ENCODE data around the gene COMMD6. TPM values are rescaled to one million over a fixed set of nuclear protein-coding genes. Genes with fewer than 3 reads are reported as not detected.

COMMD6 gene
- total and polyA plus RNA-seq, 2 experiments from 2014 or later: 79.3 to 364 TPM

DNA sequence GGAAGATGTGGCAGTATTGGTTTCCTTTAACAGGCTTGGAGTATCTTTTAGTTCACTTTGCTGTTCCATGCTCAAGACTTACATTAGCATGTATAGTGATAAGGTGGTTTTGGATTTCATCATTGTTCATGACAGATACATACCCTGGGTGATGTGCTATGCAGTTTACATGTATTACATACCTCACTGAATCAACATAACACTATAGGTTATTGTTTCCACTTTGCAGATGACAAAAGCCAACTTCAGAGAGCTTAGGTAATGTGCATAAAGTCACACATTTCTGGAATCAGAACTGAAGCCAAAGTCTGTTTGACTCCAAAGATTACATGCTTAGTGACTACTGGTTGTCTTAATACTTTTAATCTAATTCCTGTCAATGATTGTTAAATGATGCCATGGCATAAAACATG lies 7.1 kb downstream of the COMMD6 start:
- TF ChIP-seq EZH2 (IDR thresholded peaks at IDR 0.05; ENCODE audit: insufficient read depth, poor library complexity, severe bottlenecking) (no peak), EZH2phosphoT487 (IDR thresholded peaks at IDR 0.05; ENCODE audit: insufficient read depth, low read depth) (no peak)
- Histone ChIP-seq H2AFZ (no peak overlapping the region), H3K27ac (no peak overlapping the region), H3K27me3 (replicated peaks; ENCODE audit: insufficient read depth) (no peaks in the 10 kb centered on the region), H3K9me2 (ENCODE audit: insufficient read depth) (no peaks in the 10 kb centered on the region), H3K4me1 (ENCODE audit: insufficient read depth) (peaks cover 12% of the 10 kb centered on the region), H3K4me3 (no peak overlapping the region), H3K4me2 (ENCODE audit: unreplicated experiment) (no peak overlapping the region), H3K36me3 (ENCODE audit: low read depth) (peaks cover 14% of the 10 kb centered on the region), H3K79me2 (ENCODE audit: insufficient read depth) (peaks cover 27% of the 10 kb centered on the region), H3F3A (ENCODE audit: insufficient read depth) (no peaks in the 10 kb centered on the region), H4K20me1 (ENCODE audit: insufficient read depth) (no peaks in the 10 kb centered on the region), H3K9ac (no peak overlapping the region), H3K9me3 (ENCODE audit: low read depth) (no peaks in the 10 kb centered on the region)
- DNase-seq: no peak
- in situ Hi-C loops (cut with MboI): no loop called here

DNA sequence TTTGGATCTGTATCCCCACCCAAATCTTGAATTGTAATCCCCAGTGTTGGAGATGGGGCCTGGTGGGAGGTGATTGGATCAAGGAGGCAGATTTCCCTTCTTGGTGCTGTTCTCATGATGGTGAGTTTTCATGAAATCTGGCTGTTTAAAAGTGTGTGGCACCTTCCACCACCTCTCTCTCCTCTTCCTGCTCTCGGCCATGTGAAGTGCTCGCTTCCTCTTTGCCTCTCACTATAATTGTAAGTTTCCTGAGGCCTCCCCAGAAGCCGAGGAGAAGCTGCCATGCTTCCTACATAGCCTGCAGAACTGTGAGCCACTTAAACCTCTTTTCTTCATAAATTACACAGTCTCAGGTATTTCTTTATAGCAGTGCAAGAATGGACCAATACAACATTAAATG lies 15.7 kb downstream of the COMMD6 start:
- no peaks in the 10 kb centered on the region for H3K79me2 ChIP-seq (ENCODE audit: insufficient read depth)
- H3K36me3 ChIP-seq (ENCODE audit: low read depth): peaks cover 8% of the 10 kb centered on the region
- H3K9me2 ChIP-seq (ENCODE audit: insufficient read depth): no peaks in the 10 kb centered on the region
- 71 to 76% methylated on average over 3 of the region's 3 CpGs for WGBS, 2 experiments (ENCODE audit: low coverage in 1 of 2, low lambda C conversion rate in 2 of 2, missing lambda C conversion rate in 2 of 2)
- no peaks in the 10 kb centered on the region for H3F3A ChIP-seq (ENCODE audit: insufficient read depth)
- H4K20me1 ChIP-seq (ENCODE audit: insufficient read depth): no peaks in the 10 kb centered on the region
- H3K27me3 ChIP-seq (replicated peaks; ENCODE audit: insufficient read depth): no peaks in the 10 kb centered on the region
- no peaks in the 10 kb centered on the region for H3K9me3 ChIP-seq (ENCODE audit: low read depth)
- no peak overlapping the region for H3K4me2 ChIP-seq (ENCODE audit: unreplicated experiment)
- no peak for DNase-seq
- H2AFZ ChIP-seq: no peak overlapping the region
- in situ Hi-C loops (cut with MboI): no loop called here
- no peak overlapping the region for H3K27ac ChIP-seq
- H3K9ac ChIP-seq: no peak overlapping the region
- no peak overlapping the region for H3K4me3 ChIP-seq
- peaks cover 11% of the 10 kb centered on the region for H3K4me1 ChIP-seq (ENCODE audit: insufficient read depth)
- TF ChIP-seq EZH2 (IDR thresholded peaks at IDR 0.05; ENCODE audit: insufficient read depth, poor library complexity, severe bottlenecking) (no peak), EZH2phosphoT487 (IDR thresholded peaks at IDR 0.05; ENCODE audit: insufficient read depth, low read depth) (no peak)

DNA sequence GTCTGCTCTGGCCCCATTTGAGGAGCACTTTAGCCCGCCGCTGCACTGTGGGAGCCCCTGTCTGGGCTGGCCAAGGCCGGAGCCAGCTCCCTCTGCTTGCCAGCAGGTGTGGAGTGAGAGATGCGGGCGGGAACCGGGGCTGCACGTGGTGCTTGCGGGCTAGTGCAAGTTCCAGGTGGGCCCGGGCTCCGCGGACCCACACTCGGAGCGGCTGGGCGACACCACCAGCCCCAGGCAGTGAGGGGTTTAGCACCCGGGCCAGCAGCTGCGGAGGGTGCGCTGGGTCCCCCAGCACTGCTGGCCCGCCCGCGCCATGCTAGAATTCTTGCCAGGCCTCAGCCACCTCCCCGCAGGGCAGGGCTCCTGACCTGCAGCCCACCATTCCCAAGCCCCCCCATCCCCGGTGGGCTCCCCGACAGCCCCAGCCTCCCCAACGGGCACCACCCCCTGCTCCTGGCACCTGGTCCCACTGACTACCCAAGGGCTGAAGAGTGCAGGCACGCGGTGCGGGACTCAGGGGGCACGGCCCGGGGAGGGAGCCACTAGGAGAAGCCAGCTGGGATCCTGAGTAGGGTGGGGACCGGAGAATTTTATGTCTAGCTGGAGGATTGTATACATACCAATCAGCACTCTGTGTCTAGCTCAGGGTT lies 19.1 kb downstream of the COMMD6 start:
- no peaks in the 10 kb centered on the region for H3F3A ChIP-seq (ENCODE audit: insufficient read depth)
- TF ChIP-seq EZH2 (IDR thresholded peaks at IDR 0.05; ENCODE audit: insufficient read depth, poor library complexity, severe bottlenecking) (no peak), EZH2phosphoT487 (IDR thresholded peaks at IDR 0.05; ENCODE audit: insufficient read depth, low read depth) (no peak)
- no peak overlapping the region for H3K9ac ChIP-seq
- DNase-seq: no peak
- no peaks in the 10 kb centered on the region for H3K9me3 ChIP-seq (ENCODE audit: low read depth)
- no peaks in the 10 kb centered on the region for H3K79me2 ChIP-seq (ENCODE audit: insufficient read depth)
- no peaks in the 10 kb centered on the region for H3K9me2 ChIP-seq (ENCODE audit: insufficient read depth)
- no peaks in the 10 kb centered on the region for H3K27me3 ChIP-seq (replicated peaks; ENCODE audit: insufficient read depth)
- H3K4me1 ChIP-seq (ENCODE audit: insufficient read depth): no peaks in the 10 kb centered on the region
- in situ Hi-C loops (cut with MboI): no loop called here
- 83 to 87% methylated on average over 10 to 27 of the region's 30 CpGs for WGBS, 2 experiments (ENCODE audit: low coverage in 1 of 2, low lambda C conversion rate in 2 of 2, missing lambda C conversion rate in 2 of 2)
- H3K36me3 ChIP-seq (ENCODE audit: low read depth): no peaks in the 10 kb centered on the region
- H4K20me1 ChIP-seq (ENCODE audit: insufficient read depth): no peaks in the 10 kb centered on the region
- H3K27ac ChIP-seq: no peak overlapping the region
- H3K4me2 ChIP-seq (ENCODE audit: unreplicated experiment): no peak overlapping the region
- no peak overlapping the region for H3K4me3 ChIP-seq
- no peak overlapping the region for H2AFZ ChIP-seq

DNA sequence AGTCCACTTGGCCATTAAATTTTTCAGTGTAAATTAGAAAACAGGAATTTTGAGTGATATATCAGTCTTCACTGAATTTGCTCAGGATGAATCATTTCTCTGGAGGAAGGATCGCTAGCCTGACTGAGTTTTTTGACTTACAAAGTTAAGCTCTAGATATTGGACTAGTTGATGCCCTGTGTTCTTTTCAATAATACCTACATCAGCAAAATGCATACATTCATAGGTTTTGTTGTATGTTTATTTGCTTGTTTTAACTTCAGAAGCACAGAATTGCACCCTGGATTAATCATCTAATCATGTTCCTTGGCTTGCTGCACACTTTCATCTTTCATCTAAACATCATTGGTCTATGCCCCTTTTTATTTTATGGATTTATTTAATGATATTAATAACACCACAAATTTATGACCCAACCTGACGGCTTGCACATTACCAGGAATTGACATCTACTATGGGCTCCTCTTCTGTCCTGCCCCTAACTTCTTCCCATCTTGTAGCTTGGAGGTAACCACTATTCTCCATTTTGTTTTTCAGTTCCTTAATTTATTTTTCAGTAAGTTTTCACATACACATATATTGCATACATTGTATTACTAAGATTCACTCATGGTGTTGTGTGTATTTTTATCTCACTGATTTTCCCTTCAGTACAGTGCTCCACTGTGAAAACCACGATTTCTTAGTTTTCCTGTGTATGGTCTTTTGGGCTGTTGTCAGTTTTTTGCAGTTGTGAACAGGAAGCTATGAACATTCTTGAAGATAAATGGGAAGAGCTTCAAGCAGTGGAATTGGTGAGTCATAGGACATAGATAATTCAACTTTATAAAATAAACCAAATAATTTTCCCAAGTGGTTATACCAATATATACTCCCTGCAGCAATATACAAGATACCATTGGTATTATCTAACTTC lies 23.3 kb downstream of the COMMD6 start:
- WGBS, 2 experiments (ENCODE audit: low coverage in 1 of 2, low lambda C conversion rate in 2 of 2, missing lambda C conversion rate in 2 of 2): 74 to 82% methylated on average over 3 of the region's 3 CpGs
- H4K20me1 ChIP-seq (ENCODE audit: insufficient read depth): no peaks in the 10 kb centered on the region
- H3K36me3 ChIP-seq (ENCODE audit: low read depth): no peaks in the 10 kb centered on the region
- no peaks in the 10 kb centered on the region for H3K79me2 ChIP-seq (ENCODE audit: insufficient read depth)
- no peak overlapping the region for H3K4me2 ChIP-seq (ENCODE audit: unreplicated experiment)
- DNase-seq: peak; percentile 53
- in situ Hi-C loops (cut with MboI): no loop called here
- TF ChIP-seq EZH2phosphoT487 (IDR thresholded peaks at IDR 0.05; ENCODE audit: insufficient read depth, low read depth): no peak
- no peak for TF ChIP-seq EZH2 (IDR thresholded peaks at IDR 0.05; ENCODE audit: insufficient read depth, poor library complexity, severe bottlenecking)
- no peaks in the 10 kb centered on the region for H3K9me3 ChIP-seq (ENCODE audit: low read depth)
- H3K4me3 ChIP-seq: no peak overlapping the region
- no peaks in the 10 kb centered on the region for H3K27me3 ChIP-seq (replicated peaks; ENCODE audit: insufficient read depth)
- no peaks in the 10 kb centered on the region for H3F3A ChIP-seq (ENCODE audit: insufficient read depth)
- no peaks in the 10 kb centered on the region for H3K4me1 ChIP-seq (ENCODE audit: insufficient read depth)
- no peak overlapping the region for H2AFZ ChIP-seq
- no peak overlapping the region for H3K9ac ChIP-seq
- no peak overlapping the region for H3K27ac ChIP-seq
- H3K9me2 ChIP-seq (ENCODE audit: insufficient read depth): no peaks in the 10 kb centered on the region
